A673 (cell line): ENCODE results near the gene ANKMY1.

Experiments
- EZH2 ChIP-seq: fragments of 200-600 bp; sonication (generic); IDR thresholded peaks from 2 replicates; pipeline ENCODE4 v1.6.1; 2017; ENCODE audit warnings: borderline replicate concordance, low read depth, mild to moderate bottlenecking, mixed read lengths, antibody characterized with exemption, low read length; ENCODE audit not compliant: poor library complexity, severe bottlenecking
- TF ChIP-seq, protein P1 (sequence below): fragments of 300-800, 200-600 bp; sonication (generic); conservative IDR thresholded peaks from 2 replicates; pipeline ENCODE4 v1.5.1; 2017; ENCODE audit warnings: low read depth, mild to moderate bottlenecking, antibody characterized with exemption, low read length, moderate library complexity, mixed read lengths

DNA sequence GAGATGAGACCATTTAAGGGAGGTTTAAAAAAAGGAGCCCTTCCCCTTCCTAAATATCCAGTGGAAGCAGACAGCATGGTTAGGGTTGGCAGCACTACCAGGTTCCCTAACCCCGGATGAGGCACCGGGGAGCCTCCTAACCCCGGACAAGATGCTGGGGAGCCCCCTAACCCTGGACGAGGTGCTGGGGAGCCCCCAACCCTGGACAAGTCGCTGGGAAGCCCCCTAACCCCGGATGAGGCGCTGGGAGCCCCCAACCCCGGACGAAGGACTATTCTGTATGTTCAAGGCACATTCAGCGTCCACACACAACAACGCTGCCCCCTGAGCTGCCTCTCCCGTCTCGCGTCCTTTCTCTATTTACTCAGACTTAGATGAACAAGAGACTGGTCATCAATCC is 51.9 kb downstream of the ANKMY1 start:
- TF ChIP-seq, protein P1, sequence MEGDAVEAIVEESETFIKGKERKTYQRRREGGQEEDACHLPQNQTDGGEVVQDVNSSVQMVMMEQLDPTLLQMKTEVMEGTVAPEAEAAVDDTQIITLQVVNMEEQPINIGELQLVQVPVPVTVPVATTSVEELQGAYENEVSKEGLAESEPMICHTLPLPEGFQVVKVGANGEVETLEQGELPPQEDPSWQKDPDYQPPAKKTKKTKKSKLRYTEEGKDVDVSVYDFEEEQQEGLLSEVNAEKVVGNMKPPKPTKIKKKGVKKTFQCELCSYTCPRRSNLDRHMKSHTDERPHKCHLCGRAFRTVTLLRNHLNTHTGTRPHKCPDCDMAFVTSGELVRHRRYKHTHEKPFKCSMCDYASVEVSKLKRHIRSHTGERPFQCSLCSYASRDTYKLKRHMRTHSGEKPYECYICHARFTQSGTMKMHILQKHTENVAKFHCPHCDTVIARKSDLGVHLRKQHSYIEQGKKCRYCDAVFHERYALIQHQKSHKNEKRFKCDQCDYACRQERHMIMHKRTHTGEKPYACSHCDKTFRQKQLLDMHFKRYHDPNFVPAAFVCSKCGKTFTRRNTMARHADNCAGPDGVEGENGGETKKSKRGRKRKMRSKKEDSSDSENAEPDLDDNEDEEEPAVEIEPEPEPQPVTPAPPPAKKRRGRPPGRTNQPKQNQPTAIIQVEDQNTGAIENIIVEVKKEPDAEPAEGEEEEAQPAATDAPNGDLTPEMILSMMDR: no peak
- TF ChIP-seq EZH2: no peak
